IPS-11a (cell line): ENCODE measurements around the gene NOL9.
A peak's percentile ranks its signal among the peaks of the same experiment; 100 is the strongest.
"Not testable (repeated sequence)": the region's sequence is repeated elsewhere in the genome, so short reads cannot be mapped to it uniquely, and the experiment has no call there.

Experiments used
- H3K4me3 ChIP-seq: one replicate; pipeline ENCODE4 v1.5.1; 2013; ENCODE audit warnings: low read depth, low read length, control low read depth

NOL9 gene

DNA sequence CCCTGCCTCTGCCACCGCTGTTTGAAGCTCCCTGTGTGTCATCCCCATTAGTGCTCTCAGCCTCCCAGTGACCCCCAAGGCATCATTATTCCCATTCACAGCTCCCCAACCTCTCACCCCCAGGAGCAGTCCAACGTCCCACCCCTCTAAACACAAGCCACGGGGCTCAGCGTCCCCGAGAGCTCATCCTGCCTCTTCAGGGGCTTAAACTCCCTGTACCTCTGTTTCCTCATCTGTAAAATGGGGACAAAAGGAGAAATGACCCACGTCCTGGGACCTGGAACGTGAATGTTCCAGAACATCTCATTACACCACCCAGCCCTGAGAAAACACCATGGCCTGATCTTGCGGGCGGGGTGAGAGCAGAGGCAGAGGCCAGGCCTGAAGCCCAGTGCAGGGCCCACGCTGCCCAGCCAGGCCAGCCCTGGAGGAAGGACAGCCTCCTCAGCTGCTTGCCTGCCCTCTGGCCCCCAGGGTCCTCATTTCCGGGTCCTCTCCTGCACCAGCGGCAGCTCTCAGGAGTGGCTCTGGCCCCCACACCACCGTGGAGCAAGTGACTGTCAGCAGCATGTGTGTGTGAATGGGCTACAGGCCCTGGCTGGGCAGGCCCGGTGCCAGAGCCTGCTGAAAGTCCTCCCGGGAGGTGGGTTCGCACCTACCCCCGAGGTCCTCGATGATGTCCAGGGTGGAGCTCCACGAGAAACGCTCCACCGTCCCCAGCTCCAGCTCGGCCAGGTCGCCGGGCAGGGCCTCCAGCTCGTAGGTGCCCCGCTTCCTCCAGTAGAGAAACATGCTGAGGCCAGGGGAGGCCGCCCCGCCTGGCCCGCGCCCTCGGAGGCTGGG lies 48.7 kb downstream of the NOL9 start:
- no peak overlapping the region for H3K4me3 ChIP-seq

GRCh38 chr1:6504887-6505286 lies 49.4 kb downstream of the NOL9 start:
- no peak overlapping the region for H3K4me3 ChIP-seq

GRCh38 chr1:6503884-6504602 lies 50.3 kb downstream of the NOL9 start:
- H3K4me3 ChIP-seq, result no peak overlapping the region

- H3K4me3 ChIP-seq, result no peak overlapping the region
These were observed 52.1 kb downstream of the NOL9 start for GRCh38 chr1:6502000-6502891.

- H3K4me3 ChIP-seq, result no peak overlapping the region
These were observed 53.0 kb downstream of the NOL9 start for GRCh38 chr1:6501279-6501813.

DNA sequence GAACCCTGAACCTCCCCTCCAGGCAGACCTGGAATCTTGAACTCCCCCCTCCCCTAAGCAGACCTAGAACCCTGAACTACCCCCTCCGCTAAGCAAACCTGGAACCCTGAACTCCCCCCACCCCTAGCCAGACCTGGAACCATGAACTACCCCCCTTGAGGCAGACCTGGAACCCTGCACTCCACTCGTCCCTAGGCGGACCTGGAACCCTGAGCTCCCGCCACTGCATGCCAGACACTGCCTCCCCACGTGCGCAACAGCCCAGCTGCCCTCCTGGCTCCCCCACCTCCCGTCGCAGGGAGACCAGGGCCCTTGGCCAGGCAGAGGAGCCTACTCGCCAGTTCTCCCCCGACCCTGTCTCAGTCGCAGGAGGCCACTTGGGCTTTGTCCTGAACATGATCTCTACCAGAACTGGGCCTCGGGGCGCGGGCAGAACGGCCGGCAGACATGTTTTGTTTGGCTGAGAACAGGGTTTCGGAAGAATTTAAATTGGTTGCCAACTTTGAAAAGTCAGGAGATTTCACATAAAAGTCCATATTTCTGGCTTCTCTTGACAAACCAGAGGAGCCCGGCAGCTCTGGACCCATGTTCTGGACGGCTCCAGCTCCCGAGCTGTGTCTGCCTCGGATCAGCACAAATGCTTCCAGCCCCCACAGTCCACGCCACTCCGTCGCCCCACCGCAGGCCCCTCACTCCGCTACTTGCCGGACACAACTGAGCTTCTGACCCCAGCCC lies 53.6 kb downstream of the NOL9 start:
- no peak overlapping the region for H3K4me3 ChIP-seq

DNA sequence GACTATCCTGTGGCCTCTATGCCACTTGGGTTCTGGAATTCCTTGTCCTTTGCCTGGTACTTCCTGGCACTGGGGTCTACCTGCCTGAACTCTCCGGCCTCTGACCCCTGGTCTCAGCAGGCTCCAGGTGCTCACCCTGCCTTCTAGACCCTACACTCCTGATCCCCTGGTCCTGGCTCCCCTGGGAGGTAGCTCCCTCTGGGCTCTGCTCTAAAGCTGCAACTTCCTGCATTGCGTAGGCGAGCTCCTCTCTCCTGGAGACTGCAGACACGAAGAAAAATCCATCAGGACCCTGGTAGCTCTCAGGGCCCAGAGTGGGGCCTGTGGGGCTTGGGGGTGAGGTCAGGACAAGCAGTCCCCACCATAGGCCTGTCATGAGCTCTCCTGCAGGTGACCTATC lies 55.0 kb downstream of the NOL9 start:
- H3K4me3 ChIP-seq, result no peak overlapping the region

DNA sequence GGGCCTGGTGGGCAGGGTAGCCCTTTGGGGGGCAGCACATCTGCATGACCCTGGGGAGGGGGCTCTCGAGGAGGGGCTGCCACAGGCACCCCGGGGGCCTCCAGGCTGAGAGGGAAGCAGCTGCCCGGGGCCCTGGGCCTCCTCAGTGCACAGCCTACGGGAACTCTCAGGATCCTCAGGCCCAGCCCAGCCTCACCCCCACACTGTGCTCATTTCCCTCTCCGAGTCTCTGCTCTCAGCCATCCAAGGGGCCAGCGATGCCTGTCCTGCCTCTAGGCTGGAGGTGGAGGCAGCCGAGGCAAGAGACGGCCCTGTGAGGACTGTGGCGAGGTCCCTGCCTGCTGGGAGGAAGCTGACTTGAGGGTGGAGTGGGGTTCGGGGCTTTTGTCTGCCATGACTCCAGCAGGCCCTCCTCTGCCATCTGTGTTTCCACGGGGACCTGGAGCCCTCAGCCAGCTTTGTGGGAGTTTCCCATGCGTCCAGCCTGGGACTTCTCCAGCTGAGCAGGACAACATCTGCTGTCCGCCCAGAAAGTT lies 55.7 kb downstream of the NOL9 start:
- no peak overlapping the region for H3K4me3 ChIP-seq

- peak overlapping the region; percentile 53 for H3K4me3 ChIP-seq
These were observed 56.3 kb downstream of the NOL9 start for GRCh38 chr1:6497867-6498575.

DNA sequence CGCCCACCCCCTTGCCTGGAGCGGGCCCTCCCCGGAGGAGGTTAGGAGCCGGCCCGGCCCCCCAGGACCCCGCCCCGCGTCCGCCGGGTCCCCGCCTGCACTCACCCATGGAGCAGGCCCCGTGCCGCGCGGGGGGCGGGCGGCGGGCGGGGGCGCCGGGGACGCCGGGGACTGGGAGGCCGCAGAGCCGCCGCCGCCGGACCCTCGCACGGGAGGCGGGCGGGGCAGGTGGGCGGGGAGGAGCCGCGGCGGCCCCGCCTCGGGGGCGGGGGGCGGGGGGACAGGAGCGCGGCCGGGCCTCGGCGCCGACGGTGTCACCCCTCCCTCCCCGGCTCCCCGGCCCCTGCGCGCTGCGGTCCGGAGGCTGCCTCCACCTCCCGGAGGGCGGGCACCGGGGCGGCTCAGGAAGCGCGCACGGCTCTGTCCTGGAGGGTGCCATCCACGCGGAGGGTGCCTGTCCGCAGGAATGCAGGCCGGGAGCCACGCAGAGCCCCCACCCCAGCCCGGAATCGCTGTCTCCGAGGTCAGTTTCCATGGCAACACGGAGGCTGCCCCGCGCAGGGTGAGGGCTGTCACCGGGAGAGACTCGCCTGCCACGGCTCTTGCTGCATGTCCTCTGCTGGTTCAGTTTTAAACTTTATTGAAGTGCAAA lies 57.0 kb downstream of the NOL9 start:
- H3K4me3 ChIP-seq, result peak overlapping the region; percentile 53

GRCh38 chr1:6496890-6497214 lies 57.5 kb downstream of the NOL9 start:
- H3K4me3 ChIP-seq, result peak overlapping the region; percentile 35

DNA sequence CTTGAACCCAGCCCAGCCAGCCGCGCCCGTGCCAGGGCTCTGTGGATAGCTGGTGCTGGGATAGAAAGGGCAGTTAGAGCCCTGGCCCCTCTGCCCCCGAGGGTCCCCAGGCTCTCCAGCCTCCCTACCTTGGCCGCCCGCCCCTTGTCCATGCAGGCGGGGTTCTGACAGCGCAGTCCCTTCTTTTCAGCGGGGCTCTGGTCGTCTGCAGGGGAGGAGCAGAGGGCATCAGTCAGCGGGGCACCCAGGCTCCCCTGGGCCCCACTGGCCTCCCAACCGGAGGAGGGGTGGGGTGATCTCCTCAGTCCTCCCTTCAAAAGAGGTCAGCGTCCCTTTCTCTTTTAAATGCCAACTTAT lies 58.0 kb downstream of the NOL9 start:
- H3K4me3 ChIP-seq, result peak overlapping the region; percentile 35

DNA sequence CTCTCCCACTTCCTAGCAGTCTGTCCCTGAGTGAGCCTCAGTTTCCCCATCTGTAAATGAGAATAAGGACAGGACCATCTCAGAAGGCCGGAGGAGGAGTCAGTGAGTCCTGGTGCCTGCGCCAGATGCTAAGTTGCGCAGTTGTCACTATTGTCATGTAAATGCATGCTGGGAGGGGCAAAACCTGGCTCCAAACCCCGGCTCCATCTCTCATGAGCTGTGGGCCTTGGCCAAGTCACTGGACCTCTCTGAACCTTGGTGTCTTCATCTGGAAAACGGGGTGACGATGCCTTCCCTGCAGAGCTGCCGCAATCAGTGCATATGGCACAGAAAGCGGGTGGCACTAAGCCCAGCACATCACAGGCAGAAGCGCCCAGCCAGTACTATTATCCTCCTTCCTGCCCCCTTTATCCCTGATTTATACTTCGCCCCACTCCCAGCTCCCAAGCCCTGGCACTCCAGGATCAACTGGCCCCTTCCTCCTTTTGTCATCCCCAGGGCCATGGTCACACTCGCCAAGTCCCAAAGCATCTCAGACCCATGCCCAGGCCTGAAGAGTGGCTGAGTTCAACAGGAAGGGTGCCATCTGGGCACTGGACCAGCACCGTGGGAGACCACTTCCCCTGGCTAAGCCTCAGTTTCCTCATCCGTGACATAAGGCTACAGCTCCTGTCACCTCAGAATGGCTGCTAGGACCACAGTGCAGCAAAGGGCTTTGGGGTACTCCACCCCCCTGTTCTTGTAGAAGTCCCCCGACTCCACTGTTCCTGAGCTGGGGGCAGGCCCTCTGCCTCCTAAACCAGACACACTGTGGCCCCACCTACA lies 58.6 kb downstream of the NOL9 start:
- no peak overlapping the region for H3K4me3 ChIP-seq

- no peak overlapping the region for H3K4me3 ChIP-seq
These were observed 59.3 kb downstream of the NOL9 start for GRCh38 chr1:6495041-6495441.

GRCh38 chr1:6494627-6495026 lies 59.7 kb downstream of the NOL9 start:
- H3K4me3 ChIP-seq, result no peak overlapping the region

GRCh38 chr1:6493834-6494223 lies 60.5 kb downstream of the NOL9 start:
- H3K4me3 ChIP-seq, result not testable (repeated sequence)

GRCh38 chr1:6491966-6492365 lies 62.3 kb downstream of the NOL9 start:
- H3K4me3 ChIP-seq, result no peak overlapping the region

GRCh38 chr1:6491480-6491962 lies 62.8 kb downstream of the NOL9 start, which contains the start of gene PLEKHG5:
Gene PLEKHG5, minus strand, starts transcription at chr1:6491667. Its CDS starts 14,096 bp downstream, at chr1:6477571.
- peak within 1 kb of the TSS; percentile 62 for H3K4me3 ChIP-seq
